ENCODE measurements around the gene TMEFF2.
A peak's percentile ranks its signal among the peaks of the same experiment; 100 is the strongest.

Gene TMEFF2

DNA sequence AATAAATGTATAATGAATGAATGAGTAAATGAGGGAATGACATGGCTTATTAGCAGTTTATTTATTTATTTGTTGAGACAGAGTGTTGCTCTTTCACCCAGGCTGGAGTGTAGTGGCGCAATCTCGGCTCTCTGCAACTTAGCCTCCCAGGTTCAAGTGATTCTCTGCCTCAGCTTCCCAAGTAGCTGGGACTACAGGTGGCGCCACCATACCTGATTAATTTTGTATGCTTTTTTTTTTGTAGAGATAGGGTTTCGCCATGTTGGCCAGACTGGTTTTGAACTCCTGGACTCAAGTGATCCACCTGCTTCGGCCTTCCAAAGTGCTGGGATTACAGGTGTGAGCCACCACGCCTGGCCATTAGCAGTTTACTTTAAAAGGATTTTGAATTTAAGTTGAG is 247.5 kb downstream of the TMEFF2 start:
- no peak overlapping the region for H2AFZ ChIP-seq (ENCODE audit: low read length)
- no peak overlapping the region for H4K8ac ChIP-seq (ENCODE audit: low read depth, low read length)
- no peak overlapping the region for H3K27ac ChIP-seq (replicated peaks; ENCODE audit: low read length)
- H4K91ac ChIP-seq (ENCODE audit: low read depth, low read length, poor library complexity), result no peak overlapping the region
- H3K18ac ChIP-seq (ENCODE audit: low read length), result no peak overlapping the region
- no peak overlapping the region for H2BK12ac ChIP-seq (ENCODE audit: low read length)
- no peak for DNase-seq (ENCODE audit: low spot score)
- H3K23ac ChIP-seq (ENCODE audit: low read depth, low read length, poor library complexity), result no peak overlapping the region
- H3K36me3 ChIP-seq (replicated peaks in 1 of 2; ENCODE audit: control insufficient read depth in 2 of 2, insufficient read depth in 2 of 2, low read length in 2 of 2), result no peaks in the 10 kb centered on the region
- H3K4me3 ChIP-seq (ENCODE audit: low read length in 2 of 2), result no peak overlapping the region
- no CpG with 5 or more reads among the region's 6 CpGs for WGBS, 2 donors (ENCODE audit: extremely low coverage in 2 of 2, insufficient read length in 2 of 2, insufficient replicate concordance in 1 of 2)
- peaks cover 7 to 15% of the 10 kb centered on the region in 2 donors for H3K4me1 ChIP-seq (ENCODE audit: control insufficient read depth in 2 of 2, insufficient read depth in 1 of 2, low read depth in 1 of 2, low read length in 2 of 2)
- H2BK120ac ChIP-seq (ENCODE audit: low read depth, low read length), result no peak overlapping the region
- no peak overlapping the region for H3K4ac ChIP-seq (ENCODE audit: low read length)
- H3K9ac ChIP-seq (ENCODE audit: low read depth, low read length, poor library complexity), result no peak overlapping the region
- H3K79me1 ChIP-seq (ENCODE audit: low read depth, low read length), result no peaks in the 10 kb centered on the region
- no peaks in the 10 kb centered on the region for H3K27me3 ChIP-seq (ENCODE audit: control insufficient read depth in 3 of 3, insufficient read depth in 3 of 3, low read depth in 1 of 3, low read length in 3 of 3)
- no peak overlapping the region for H3K4me2 ChIP-seq (ENCODE audit: insufficient read depth, low read length, poor library complexity, severe bottlenecking)
- no peak overlapping the region for H2BK5ac ChIP-seq (ENCODE audit: low read length)
- H2BK15ac ChIP-seq (ENCODE audit: low read length), result no peak overlapping the region
- no peak overlapping the region for H2AK5ac ChIP-seq (ENCODE audit: low read depth, low read length)
- H3K14ac ChIP-seq (ENCODE audit: low read length), result no peak overlapping the region
- peaks cover 0 to 1% of the 10 kb centered on the region in 2 donors for H3K9me3 ChIP-seq (replicated peaks in 1 of 2; ENCODE audit: control insufficient read depth in 2 of 2, insufficient read depth in 1 of 2, low read depth in 1 of 2, low read length in 2 of 2)

DNA sequence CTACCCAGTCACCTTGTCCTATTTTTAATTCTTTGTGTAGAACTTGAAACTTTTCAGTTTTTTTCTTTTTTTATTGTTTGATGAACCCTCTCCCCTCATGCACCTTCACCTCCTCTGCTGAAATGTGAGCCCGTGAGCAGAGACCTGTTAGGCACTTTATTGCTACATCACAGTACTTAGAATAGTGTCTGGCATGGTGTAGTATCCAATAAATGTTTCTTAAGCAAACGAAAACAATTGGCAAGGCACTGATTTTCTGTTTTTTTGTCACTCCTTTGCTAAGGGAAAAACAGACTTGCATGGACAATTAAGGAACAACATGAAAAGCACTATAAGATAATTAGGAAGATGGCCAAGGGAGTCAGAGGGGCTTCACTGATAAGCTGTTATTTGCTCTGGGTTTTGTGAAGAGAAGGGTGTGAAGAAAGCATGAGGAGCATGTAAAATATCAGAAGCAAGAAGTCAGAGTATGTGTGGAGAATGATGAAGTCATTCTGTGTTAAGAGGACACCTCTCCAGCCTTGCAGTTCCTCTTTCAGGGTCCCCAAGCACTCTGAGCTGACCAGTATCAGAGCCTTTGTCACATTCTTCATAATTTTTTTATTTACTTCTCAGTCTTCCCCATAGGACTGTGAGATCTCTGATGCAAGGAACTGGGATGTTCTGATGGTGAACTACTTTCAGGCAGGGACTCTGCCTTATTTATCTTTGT is 248.1 kb downstream of the TMEFF2 start:
- Histone ChIP-seq H3K4me2 (ENCODE audit: insufficient read depth, low read length, poor library complexity, severe bottlenecking) (no peak overlapping the region), H3K27me3 (ENCODE audit: control insufficient read depth in 3 of 3, insufficient read depth in 3 of 3, low read depth in 1 of 3, low read length in 3 of 3) (no peaks in the 10 kb centered on the region), H2BK12ac (ENCODE audit: low read length) (no peak overlapping the region), H3K9me3 (replicated peaks in 1 of 2; ENCODE audit: control insufficient read depth in 2 of 2, insufficient read depth in 1 of 2, low read depth in 1 of 2, low read length in 2 of 2) (no peaks in the 10 kb centered on the region), H2BK15ac (ENCODE audit: low read length) (no peak overlapping the region), H3K23ac (ENCODE audit: low read depth, low read length, poor library complexity) (no peak overlapping the region), H3K4ac (ENCODE audit: low read length) (no peak overlapping the region), H3K27ac (replicated peaks; ENCODE audit: low read length) (no peak overlapping the region), H3K36me3 (replicated peaks in 1 of 2; ENCODE audit: control insufficient read depth in 2 of 2, insufficient read depth in 2 of 2, low read length in 2 of 2) (no peaks in the 10 kb centered on the region), H3K79me1 (ENCODE audit: low read depth, low read length) (no peaks in the 10 kb centered on the region), H3K4me1 (ENCODE audit: control insufficient read depth in 2 of 2, insufficient read depth in 1 of 2, low read depth in 1 of 2, low read length in 2 of 2) (peaks cover 7 to 21% of the 10 kb centered on the region in 2 donors), H2AFZ (ENCODE audit: low read length) (no peak overlapping the region), H4K91ac (ENCODE audit: low read depth, low read length, poor library complexity) (no peak overlapping the region), H2BK120ac (ENCODE audit: low read depth, low read length) (no peak overlapping the region), H3K9ac (ENCODE audit: low read depth, low read length, poor library complexity) (no peak overlapping the region), H4K8ac (ENCODE audit: low read depth, low read length) (no peak overlapping the region), H3K4me3 (ENCODE audit: low read length in 2 of 2) (no peak overlapping the region), H2AK5ac (ENCODE audit: low read depth, low read length) (no peak overlapping the region), H3K18ac (ENCODE audit: low read length) (no peak overlapping the region), H2BK5ac (ENCODE audit: low read length) (no peak overlapping the region), H3K14ac (ENCODE audit: low read length) (no peak overlapping the region)
- no peak for DNase-seq (ENCODE audit: low spot score)
- no CpG with 5 or more reads among the region's 2 CpGs for WGBS, 2 donors (ENCODE audit: extremely low coverage in 2 of 2, insufficient read length in 2 of 2, insufficient replicate concordance in 1 of 2)

DNA sequence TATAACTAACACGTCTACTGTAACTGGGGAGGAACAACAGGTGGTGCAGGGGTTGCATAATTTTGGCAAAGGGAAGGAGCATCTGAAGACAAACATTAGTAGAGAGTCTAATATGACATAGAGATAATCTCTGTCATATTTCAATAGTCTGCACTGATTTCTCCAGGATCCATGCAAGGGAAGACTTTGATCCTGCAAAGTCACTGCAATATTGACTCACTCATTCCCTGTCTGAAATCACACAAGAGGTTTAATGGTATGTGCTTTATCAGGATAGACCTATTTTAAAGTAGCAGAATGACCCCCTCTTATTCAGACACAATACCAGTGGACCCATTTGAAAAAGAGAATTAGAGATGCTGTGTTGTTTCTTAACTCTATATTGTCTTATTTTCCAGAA is 249.1 kb downstream of the TMEFF2 start:
- no peak overlapping the region for H2BK120ac ChIP-seq (ENCODE audit: low read depth, low read length)
- H3K4me2 ChIP-seq (ENCODE audit: insufficient read depth, low read length, poor library complexity, severe bottlenecking), result no peak overlapping the region
- no peak overlapping the region for H3K14ac ChIP-seq (ENCODE audit: low read length)
- H3K9me3 ChIP-seq (replicated peaks in 1 of 2; ENCODE audit: control insufficient read depth in 2 of 2, insufficient read depth in 1 of 2, low read depth in 1 of 2, low read length in 2 of 2), result no peaks in the 10 kb centered on the region
- H4K8ac ChIP-seq (ENCODE audit: low read depth, low read length), result no peak overlapping the region
- H3K4me3 ChIP-seq (ENCODE audit: low read length in 2 of 2), result no peak overlapping the region
- no peaks in the 10 kb centered on the region for H3K79me1 ChIP-seq (ENCODE audit: low read depth, low read length)
- H2BK5ac ChIP-seq (ENCODE audit: low read length), result no peak overlapping the region
- H2AK5ac ChIP-seq (ENCODE audit: low read depth, low read length), result no peak overlapping the region
- peaks cover 11 to 27% of the 10 kb centered on the region in 2 donors for H3K4me1 ChIP-seq (ENCODE audit: control insufficient read depth in 2 of 2, insufficient read depth in 1 of 2, low read depth in 1 of 2, low read length in 2 of 2)
- H3K36me3 ChIP-seq (replicated peaks in 1 of 2; ENCODE audit: control insufficient read depth in 2 of 2, insufficient read depth in 2 of 2, low read length in 2 of 2), result no peaks in the 10 kb centered on the region
- no peak overlapping the region for H3K4ac ChIP-seq (ENCODE audit: low read length)
- WGBS, 2 donors (ENCODE audit: extremely low coverage in 2 of 2, insufficient read length in 2 of 2, insufficient replicate concordance in 1 of 2), result no CpG with 5 or more reads among the region's 1 CpG
- H3K18ac ChIP-seq (ENCODE audit: low read length), result no peak overlapping the region
- no peak overlapping the region for H2BK15ac ChIP-seq (ENCODE audit: low read length)
- no peak overlapping the region for H3K27ac ChIP-seq (replicated peaks; ENCODE audit: low read length)
- H2AFZ ChIP-seq (ENCODE audit: low read length), result no peak overlapping the region
- H3K23ac ChIP-seq (ENCODE audit: low read depth, low read length, poor library complexity), result no peak overlapping the region
- H3K27me3 ChIP-seq (ENCODE audit: control insufficient read depth in 3 of 3, insufficient read depth in 3 of 3, low read depth in 1 of 3, low read length in 3 of 3), result no peaks in the 10 kb centered on the region
- H3K9ac ChIP-seq (ENCODE audit: low read depth, low read length, poor library complexity), result no peak overlapping the region
- no peak overlapping the region for H4K91ac ChIP-seq (ENCODE audit: low read depth, low read length, poor library complexity)
- no peak for DNase-seq (ENCODE audit: low spot score)
- no peak overlapping the region for H2BK12ac ChIP-seq (ENCODE audit: low read length)

DNA sequence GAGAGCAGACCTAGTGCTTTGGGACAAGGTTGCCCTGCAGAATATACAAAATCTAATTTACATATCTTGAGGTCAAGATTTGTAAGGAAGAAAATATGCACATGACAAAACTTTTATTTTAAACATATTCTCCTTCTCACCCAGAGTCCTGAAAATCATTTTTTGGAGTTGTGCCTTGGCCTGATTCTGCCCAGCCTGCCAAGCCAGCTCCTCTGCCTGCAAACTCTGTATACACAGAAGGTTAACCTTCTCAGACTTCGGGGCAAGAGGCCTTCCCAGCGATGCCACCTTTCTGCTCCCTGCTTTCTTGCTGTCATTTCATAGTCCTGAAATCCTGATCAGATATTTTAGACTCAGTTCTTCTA is 252.0 kb downstream of the TMEFF2 start:
- no peak overlapping the region for H3K14ac ChIP-seq (ENCODE audit: low read length)
- no peak overlapping the region for H2BK120ac ChIP-seq (ENCODE audit: low read depth, low read length)
- no peak overlapping the region for H3K4me3 ChIP-seq (ENCODE audit: low read length in 2 of 2)
- H3K36me3 ChIP-seq (replicated peaks in 1 of 2; ENCODE audit: control insufficient read depth in 2 of 2, insufficient read depth in 2 of 2, low read length in 2 of 2), result no peaks in the 10 kb centered on the region
- no peak overlapping the region for H2BK5ac ChIP-seq (ENCODE audit: low read length)
- peak overlapping the region; percentile 28 for H3K27ac ChIP-seq (replicated peaks; ENCODE audit: low read length)
- no peaks in the 10 kb centered on the region for H3K79me1 ChIP-seq (ENCODE audit: low read depth, low read length)
- no peak overlapping the region for H2AK5ac ChIP-seq (ENCODE audit: low read depth, low read length)
- H3K4me2 ChIP-seq (ENCODE audit: insufficient read depth, low read length, poor library complexity, severe bottlenecking), result no peak overlapping the region
- H4K8ac ChIP-seq (ENCODE audit: low read depth, low read length), result no peak overlapping the region
- H3K4ac ChIP-seq (ENCODE audit: low read length), result no peak overlapping the region
- no peak overlapping the region for H4K91ac ChIP-seq (ENCODE audit: low read depth, low read length, poor library complexity)
- H3K4me1 ChIP-seq (ENCODE audit: control insufficient read depth in 2 of 2, insufficient read depth in 1 of 2, low read depth in 1 of 2, low read length in 2 of 2), result peaks cover 9 to 22% of the 10 kb centered on the region in 2 donors
- peak overlapping the region; percentile 76 for H2AFZ ChIP-seq (ENCODE audit: low read length)
- no peak overlapping the region for H2BK15ac ChIP-seq (ENCODE audit: low read length)
- WGBS, 2 donors (ENCODE audit: extremely low coverage in 2 of 2, insufficient read length in 2 of 2, insufficient replicate concordance in 1 of 2), result no CpG with 5 or more reads among the region's 2 CpGs
- no peak overlapping the region for H3K23ac ChIP-seq (ENCODE audit: low read depth, low read length, poor library complexity)
- no peak overlapping the region for H3K9ac ChIP-seq (ENCODE audit: low read depth, low read length, poor library complexity)
- DNase-seq (ENCODE audit: low spot score), result no peak
- H3K18ac ChIP-seq (ENCODE audit: low read length), result no peak overlapping the region
- H3K9me3 ChIP-seq (replicated peaks in 1 of 2; ENCODE audit: control insufficient read depth in 2 of 2, insufficient read depth in 1 of 2, low read depth in 1 of 2, low read length in 2 of 2), result no peaks in the 10 kb centered on the region
- H3K27me3 ChIP-seq (ENCODE audit: control insufficient read depth in 3 of 3, insufficient read depth in 3 of 3, low read depth in 1 of 3, low read length in 3 of 3), result no peaks in the 10 kb centered on the region
- no peak overlapping the region for H2BK12ac ChIP-seq (ENCODE audit: low read length)

All from neuronal stem cell (in vitro differentiated cells).